H1 (cell line): Measurements from ENCODE around the gene LY6G6D. TPM values are rescaled to one million over a fixed set of nuclear protein-coding genes. Genes with fewer than 3 reads are reported as not detected.

ENCODE experiments used
- CTCF ChIA-PET: fragments of 300-600 bp; sonication (Branson Sonifier 250); formaldehyde crosslinking; loops from one replicate; lab custom pipeline; 2021; ENCODE audit not compliant: partially characterized antibody; lab: Charles Lee
- POLR2A ChIA-PET: fragments of 300-600 bp; sonication (Branson Sonifier 250); formaldehyde crosslinking; loops from one replicate; lab custom pipeline; 2021; ENCODE audit warnings: inconsistent platforms; ENCODE audit not compliant: partially characterized antibody; lab: Charles Lee
- DNase-seq, 2 experiments: peaks; one replicate each; pipeline versions ENCODE4 v3.0.0 to v3.0.0-alpha.2; 2010 to 2022; ENCODE audit warnings: low spot score in 2 of 2, low read depth in 1 of 2, mixed read lengths in 1 of 2
- FAIRE-seq: peaks from 2 replicates; lab custom pipeline; 2011; peaks lifted over from hg19 to GRCh38; lab: Jason Lieb, UNC
- H2AFZ ChIP-seq: 2 replicates; pipeline ENCODE4 v1.8.1; 2012; ENCODE audit warnings: low read length, inconsistent platforms
- H2AK5ac ChIP-seq: 2 replicates; pipeline ENCODE4 v1.6.1; 2013; ENCODE audit warnings: low read depth, low read length
- H2BK120ac ChIP-seq: replicated peaks from 2 replicates; pipeline ENCODE3; 2013; ENCODE audit warnings: low read depth, low read length, inconsistent platforms
- H2BK12ac ChIP-seq: 2 replicates; pipeline ENCODE4 v1.6.1; 2013; ENCODE audit warnings: low read depth, low read length
- H2BK15ac ChIP-seq: 2 replicates; pipeline ENCODE4 v1.6.1; 2013; ENCODE audit warnings: low read length
- H2BK20ac ChIP-seq: 2 replicates; pipeline ENCODE4 v1.6.1; 2013; ENCODE audit warnings: low read length
- H2BK5ac ChIP-seq: 2 replicates; pipeline ENCODE4 v1.6.1; 2013; ENCODE audit warnings: low read depth, low read length
- H3K14ac ChIP-seq: 2 replicates; pipeline ENCODE4 v1.6.1; 2013; ENCODE audit warnings: inconsistent platforms; ENCODE audit not compliant: insufficient read length
- H3K18ac ChIP-seq: 2 replicates; pipeline ENCODE4 v1.6.1; 2013; ENCODE audit warnings: low read length; ENCODE audit errors: extremely low read depth
- H3K23ac ChIP-seq: 2 replicates; pipeline ENCODE4 v1.6.1; 2013; ENCODE audit warnings: inconsistent platforms; ENCODE audit not compliant: insufficient read length
- H3K23me2 ChIP-seq: 2 replicates; pipeline ENCODE4 v1.6.1; 2013; ENCODE audit warnings: low read depth, low read length
- H3K27ac ChIP-seq: 2 replicates; pipeline ENCODE4 v1.6.1; 2011; ENCODE audit warnings: low read depth, low read length, inconsistent platforms
- H3K27me3 ChIP-seq, 4 experiments: replicated peaks in 1 of 4; 1 replicate in 1 of 4; 2 replicates in 3 of 4; pipeline versions ENCODE4 v1.6.1 to v1.8.1; 2011 to 2013; ENCODE audit warnings: low read length in 3 of 4, mild to moderate bottlenecking in 3 of 4, inconsistent platforms in 2 of 4, mixed read lengths in 2 of 4, moderate library complexity in 1 of 4; ENCODE audit not compliant: control insufficient read depth in 3 of 4, insufficient read depth in 3 of 4; ENCODE audit errors: extremely low read depth in 1 of 4
- H3K36me3 ChIP-seq, 4 experiments: 2 replicates each; pipeline versions ENCODE4 v1.6.1 to v1.8.1; 2011 to 2013; ENCODE audit warnings: mild to moderate bottlenecking in 4 of 4, low read length in 3 of 4, moderate library complexity in 2 of 4, control low read depth in 1 of 4, inconsistent platforms in 1 of 4; ENCODE audit not compliant: insufficient read depth in 4 of 4, control insufficient read depth in 2 of 4
- H3K4ac ChIP-seq: replicated peaks from 2 replicates; pipeline ENCODE3; 2013; ENCODE audit warnings: low read length, low read depth, mixed read lengths, inconsistent platforms; ENCODE audit not compliant: insufficient read length
- H3K4me1 ChIP-seq, 4 experiments: replicated peaks in 1 of 4; 1 replicate in 1 of 4; 2 replicates in 3 of 4; pipeline versions ENCODE4 v1.6.1 to v1.8.1; 2011 to 2013; ENCODE audit warnings: low read length in 3 of 4, inconsistent platforms in 2 of 4, mixed read lengths in 1 of 4; ENCODE audit not compliant: insufficient read depth in 4 of 4, control insufficient read depth in 3 of 4
- H3K4me2 ChIP-seq, 2 experiments: 2 replicates each; pipeline versions ENCODE4 v1.6.1 to v1.8.1; 2011 to 2013; ENCODE audit warnings: low read depth in 2 of 2, low read length in 2 of 2, control low read depth in 1 of 2, inconsistent platforms in 1 of 2, mild to moderate bottlenecking in 1 of 2; ENCODE audit not compliant: insufficient read depth in 1 of 2
- H3K4me3 ChIP-seq, 4 experiments: fragments of 200-600, 300-600 bp in 1 of 4; sonication (generic), shearing (Covaris generic), sonication (Bioruptor Twin) in 1 of 4; 2 replicates each; pipeline versions ENCODE4 v1.5.1 to v1.8.1; 2011 to 2016; ENCODE audit warnings: low read length in 4 of 4, low read depth in 3 of 4, control low read depth in 2 of 4, inconsistent platforms in 2 of 4, mild to moderate bottlenecking in 2 of 4, mixed read lengths in 1 of 4, moderate library complexity in 1 of 4; ENCODE audit not compliant: insufficient read depth in 2 of 4; ENCODE audit errors: extremely low read depth in 1 of 4
- H3K56ac ChIP-seq: replicated peaks from 2 replicates; pipeline ENCODE3; 2013; ENCODE audit warnings: low read depth, mild to moderate bottlenecking, mixed read lengths, low read length, inconsistent platforms; ENCODE audit not compliant: insufficient read length
- H3K79me1 ChIP-seq: 2 replicates; pipeline ENCODE4 v1.6.1; 2013; ENCODE audit warnings: low read depth, low read length, control low read depth
- H3K79me2 ChIP-seq, 2 experiments: 2 replicates each; pipeline versions ENCODE4 v1.6.1 to v1.8.1; 2012 to 2013; ENCODE audit warnings: low read length in 2 of 2, mild to moderate bottlenecking in 2 of 2, inconsistent platforms in 1 of 2; ENCODE audit not compliant: insufficient read depth in 2 of 2, control insufficient read depth in 1 of 2
- H3K9ac ChIP-seq, 4 experiments: replicated peaks in 1 of 4; 1 replicate in 1 of 4; 2 replicates in 3 of 4; pipeline versions ENCODE4 v1.6.1 to v1.8.1; 2011 to 2013; ENCODE audit warnings: low read depth in 3 of 4, low read length in 3 of 4, control low read depth in 2 of 4, mild to moderate bottlenecking in 2 of 4, moderate library complexity in 2 of 4, inconsistent platforms in 1 of 4; ENCODE audit errors: extremely low read depth in 1 of 4
- H3K9me3 ChIP-seq, 2 experiments: 2 replicates each; pipeline versions ENCODE4 v1.6.1 to v1.8.1; 2012 to 2013; ENCODE audit warnings: mild to moderate bottlenecking in 2 of 2, moderate library complexity in 2 of 2, control low read depth in 1 of 2, inconsistent platforms in 1 of 2, low read depth in 1 of 2, low read length in 1 of 2, mixed read lengths in 1 of 2; ENCODE audit not compliant: insufficient read depth in 2 of 2
- H4K20me1 ChIP-seq, 2 experiments: replicated peaks in 1 of 2; 2 replicates each; pipeline versions ENCODE3 to v1.8.1; 2011 to 2013; ENCODE audit warnings: inconsistent platforms in 2 of 2, low read length in 2 of 2, mild to moderate bottlenecking in 1 of 2; ENCODE audit not compliant: insufficient read depth in 2 of 2, control insufficient read depth in 1 of 2
- H4K5ac ChIP-seq: 2 replicates; pipeline ENCODE4 v1.6.1; 2013; ENCODE audit warnings: low read length, low read depth, mixed read lengths, inconsistent platforms; ENCODE audit not compliant: insufficient read length
- H4K8ac ChIP-seq: 2 replicates; pipeline ENCODE4 v1.8.0; 2013; ENCODE audit warnings: mild to moderate bottlenecking, moderate library complexity, low read length, inconsistent platforms; ENCODE audit not compliant: insufficient read depth; ENCODE audit errors: extremely low read depth
- H4K91ac ChIP-seq: replicated peaks from 2 replicates; pipeline ENCODE3; 2013; ENCODE audit warnings: low read length, mixed read lengths, inconsistent platforms; ENCODE audit not compliant: insufficient read length
- ATF3 ChIP-seq: IDR thresholded peaks from 2 replicates; pipeline ENCODE4 v1.6.1; 2011; ENCODE audit warnings: low read depth, mild to moderate bottlenecking, low read length; ENCODE audit not compliant: insufficient read depth
- POLR2A ChIP-seq, 2 experiments: IDR thresholded peaks; 1 replicate in 1 of 2; 2 replicates in 1 of 2; pipeline ENCODE4 v1.6.1; 2011; ENCODE audit warnings: low read depth in 2 of 2, low read length in 2 of 2, mild to moderate bottlenecking in 2 of 2; ENCODE audit errors: control extremely low read depth in 1 of 2
- SP2 ChIP-seq: IDR thresholded peaks from 2 replicates; pipeline ENCODE4 v1.6.1; 2012; ENCODE audit warnings: mild to moderate bottlenecking, low read length, inconsistent platforms
- WGBS, 2 experiments: shearing (Covaris generic) in 1 of 2; methylation state at CpG; one replicate each; pipeline versions ENCODE4 v1.1.6 to v1.1.7; 2013 to 2015; ENCODE audit warnings: low lambda C conversion rate in 2 of 2, mixed read lengths in 2 of 2, inconsistent platforms in 1 of 2, low coverage in 1 of 2, missing lambda C conversion rate in 1 of 2; ENCODE audit not compliant: insufficient replicate concordance in 2 of 2, insufficient coverage in 1 of 2, insufficient read length in 1 of 2; ENCODE audit errors: extremely low coverage in 1 of 2, missing lambda C conversion rate in 1 of 2; 5-methylcytosine and 5-hydroxymethylcytosine counted together
- polyA plus RNA-seq, 7 experiments: library from polyadenylated mRNA; depleted of rRNA in 3 of 7; stranded (reverse) in 5 of 7; unstranded in 2 of 7; fragments of >200 nt in 5 of 7; fragments of 200-250 nt in 2 of 7; gene quantifications; 1 replicate in 5 of 7; 2 replicates in 1 of 7; 4 replicates in 1 of 7; pipeline versions ENCODE4 v1.2.1 to v1.2.3, GENCODE V29; 2011 to 2013; ENCODE audit warnings: missing spikeins in 2 of 7, mixed read lengths in 2 of 7
- total RNA-seq: library from RNA; stranded (reverse); fragmentation: NEBNext Ultra II Directional; extraction: Animal tissue kit (Norgen Biotek cat#: 25700); gene quantifications from 2 replicates; pipeline ENCODE4 v1.2.1, GENCODE V29; 2021

The LY6G6D gene
- total and polyA plus RNA-seq, 2 of the 8 experiments (the other 6 are each of a cell fraction or from before 2014, with no cell fraction given) = 1.8 TPM; not detected in 1

GRCh38 chr6:31687860-31688693, 27.1 kb upstream of the LY6G6D start:
- Histone ChIP-seq H3K4ac (no peak overlapping the region), H3K27ac (no peak overlapping the region), H3K4me1 (peaks cover 0 to 5% (median 4%) of the 10 kb centered on the region in 4 experiments; a peak in 5 of 7 replicates), H3K9ac (no peak overlapping the region), H2BK120ac (no peak overlapping the region), H3K23ac (no peak overlapping the region), H3K79me2 (no peaks in the 10 kb centered on the region), H3K36me3 (peaks cover 3 to 25% (median 17%) of the 10 kb centered on the region in 4 experiments; a peak in 5 of 8 replicates), H4K5ac (no peak overlapping the region), H3K4me2 (peak overlapping the region in 1 of 2 experiments; percentile 28; a peak in 1 of 4 replicates), H4K20me1 (no peaks in the 10 kb centered on the region), H3K4me3 (no peak overlapping the region), H2BK15ac (no peak overlapping the region), H4K91ac (no peak overlapping the region), H2BK20ac (no peak overlapping the region), H3K27me3 (no peaks in the 10 kb centered on the region; a peak in 1 of 7 replicates)
- POLR2A ChIA-PET = interaction anchor here (0.8 to 6.6 kb wide), 4 partner anchors 24 to 140 kb away, joined by 3 to 33 read pairs (median 4); partner anchors contain the start of genes BAG6 and HSPA1B
- DNase-seq = no peak
- no peak for TF ChIP-seq ATF3
- TF ChIP-seq POLR2A (IDR thresholded peaks at IDR 0.05; ENCODE audit: control extremely low read depth in 1 of 2, low read depth in 2 of 2, low read length in 2 of 2) = no peak
- TF ChIP-seq SP2 = no peak
- TF ChIP-seq, all 59 proteins: peak for 0
- Histone ChIP-seq H3K23me2 (peaks cover under 1% of the 10 kb centered on the region; the same call in 1 of the 2 replicates), H3K9me3 (no peaks in the 10 kb centered on the region), H3K56ac (no peak overlapping the region), H3K14ac (no peak overlapping the region), H2AFZ (no peak overlapping the region), H2BK5ac (no peak overlapping the region), H3K18ac (no peak overlapping the region), H4K8ac (peak overlapping the region; percentile 14), H3K79me1 (no peaks in the 10 kb centered on the region), H2AK5ac (no peak overlapping the region), H2BK12ac (no peak overlapping the region)
- CTCF ChIA-PET = interaction anchor here (0.8 to 5.8 kb wide), 12 partner anchors 11 to 181 kb away, joined by 3 to 26 read pairs (median 4); partner anchors contain the start of genes CSNK2B, DDAH2, GPANK1 and LSM2
- 91% methylated on average over 14 of the region's 14 CpGs; no CpG with 5 or more reads in 1 of the 2 experiments for WGBS, 2 experiments
- no peak for FAIRE-seq
